GM13976 (cell line): ENCODE measurements around the gene COP1.

Source experiments
- DNase-seq: peaks from one replicate; pipeline ENCODE4 v3.0.0; 2012; ENCODE audit warnings: low spot score
- in situ Hi-C: fragments of 300-500 bp; cut with MboI; formaldehyde crosslinking; loops from one replicate; pipeline ENCODE4 v1.12.0; 2022; ENCODE audit warnings: low sequenced_read_pairs, mixed read lengths, inconsistent platforms; ENCODE audit not compliant: unreplicated experiment
- TF ChIP-seq, protein P1 (sequence below): IDR thresholded peaks from 2 replicates; pipeline ENCODE4 v1.5.1; 2012; ENCODE audit warnings: borderline replicate concordance, mild to moderate bottlenecking; ENCODE audit not compliant: insufficient read depth; ENCODE audit errors: extremely low read depth, missing control alignments, control extremely low read depth

COP1 gene

DNA sequence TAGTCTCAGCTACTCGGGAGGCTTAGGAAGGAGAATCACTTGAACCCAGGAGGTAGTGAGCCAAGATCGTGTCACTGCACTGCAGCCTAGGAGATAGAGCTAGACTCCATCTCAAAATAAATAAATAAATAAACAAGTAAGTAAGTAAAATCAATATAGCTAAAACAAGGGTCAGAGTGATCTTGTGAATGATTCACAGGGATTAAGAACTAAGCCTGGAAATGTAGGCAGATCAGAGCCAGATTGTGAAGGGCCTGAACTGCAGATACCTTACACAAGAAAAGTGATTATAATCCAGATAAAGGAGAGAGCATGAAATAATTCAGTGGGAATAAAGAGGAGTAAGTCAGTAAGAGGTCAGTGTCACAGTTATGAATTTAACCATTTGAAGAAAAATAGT, 41.5 kb downstream of the COP1 start:
- no peak for DNase-seq
- in situ Hi-C loops, result no loop called here
- TF ChIP-seq, protein P1, sequence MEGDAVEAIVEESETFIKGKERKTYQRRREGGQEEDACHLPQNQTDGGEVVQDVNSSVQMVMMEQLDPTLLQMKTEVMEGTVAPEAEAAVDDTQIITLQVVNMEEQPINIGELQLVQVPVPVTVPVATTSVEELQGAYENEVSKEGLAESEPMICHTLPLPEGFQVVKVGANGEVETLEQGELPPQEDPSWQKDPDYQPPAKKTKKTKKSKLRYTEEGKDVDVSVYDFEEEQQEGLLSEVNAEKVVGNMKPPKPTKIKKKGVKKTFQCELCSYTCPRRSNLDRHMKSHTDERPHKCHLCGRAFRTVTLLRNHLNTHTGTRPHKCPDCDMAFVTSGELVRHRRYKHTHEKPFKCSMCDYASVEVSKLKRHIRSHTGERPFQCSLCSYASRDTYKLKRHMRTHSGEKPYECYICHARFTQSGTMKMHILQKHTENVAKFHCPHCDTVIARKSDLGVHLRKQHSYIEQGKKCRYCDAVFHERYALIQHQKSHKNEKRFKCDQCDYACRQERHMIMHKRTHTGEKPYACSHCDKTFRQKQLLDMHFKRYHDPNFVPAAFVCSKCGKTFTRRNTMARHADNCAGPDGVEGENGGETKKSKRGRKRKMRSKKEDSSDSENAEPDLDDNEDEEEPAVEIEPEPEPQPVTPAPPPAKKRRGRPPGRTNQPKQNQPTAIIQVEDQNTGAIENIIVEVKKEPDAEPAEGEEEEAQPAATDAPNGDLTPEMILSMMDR, result no peak

DNA sequence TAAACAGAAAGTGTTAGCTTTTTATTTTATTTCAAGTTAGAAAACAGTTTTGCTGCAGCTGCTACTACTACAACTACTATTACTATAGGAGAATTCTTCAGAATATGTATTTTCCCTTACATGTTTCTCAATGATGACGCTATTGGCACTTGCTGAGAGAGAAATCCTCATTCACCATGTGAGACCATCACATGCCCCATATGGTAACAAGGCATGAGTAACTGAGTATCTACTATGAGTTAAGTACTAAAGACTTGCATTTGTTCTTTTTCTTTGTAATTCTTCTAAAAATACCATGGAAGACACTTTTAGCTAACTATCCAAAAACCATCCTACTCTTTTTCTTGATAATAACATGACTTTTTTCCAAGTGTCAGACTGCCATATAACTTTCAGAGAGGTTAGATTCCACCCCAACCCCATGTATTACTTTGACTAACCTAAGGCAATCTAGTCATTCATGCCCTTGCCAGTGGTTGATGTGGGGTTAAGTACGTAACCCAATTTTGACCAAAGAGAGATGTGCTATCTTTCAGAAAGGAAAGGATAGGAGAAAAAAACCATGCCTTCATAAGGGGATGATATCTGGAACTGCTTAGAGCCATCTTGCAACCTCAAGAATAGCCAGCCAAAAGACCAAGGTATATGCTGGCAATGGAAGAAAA, 42.9 kb downstream of the COP1 start:
- in situ Hi-C loops, result no loop called here
- no peak for DNase-seq
- TF ChIP-seq, protein P1, result no peak

DNA sequence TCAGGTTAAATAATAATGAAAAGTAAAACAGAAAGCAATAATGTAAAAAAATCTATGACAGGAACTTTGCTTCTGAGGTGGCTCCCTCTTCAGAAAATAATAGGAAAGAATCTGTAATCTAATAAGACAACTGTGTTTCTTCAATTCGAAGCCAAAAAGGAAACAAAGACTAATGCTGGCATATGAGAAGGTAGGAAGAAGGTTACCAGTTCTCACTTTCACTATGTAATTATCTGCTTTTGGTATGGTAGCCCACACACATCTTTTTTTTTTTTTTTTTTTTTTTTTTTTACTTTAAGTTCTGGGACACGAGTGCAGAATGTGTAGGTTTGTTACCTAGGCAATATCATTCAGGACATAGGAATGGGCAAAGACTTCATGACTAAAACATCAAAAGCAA, 47.1 kb downstream of the COP1 start:
- in situ Hi-C loops, result no loop called here
- no peak for DNase-seq
- TF ChIP-seq, protein P1, result no peak

DNA sequence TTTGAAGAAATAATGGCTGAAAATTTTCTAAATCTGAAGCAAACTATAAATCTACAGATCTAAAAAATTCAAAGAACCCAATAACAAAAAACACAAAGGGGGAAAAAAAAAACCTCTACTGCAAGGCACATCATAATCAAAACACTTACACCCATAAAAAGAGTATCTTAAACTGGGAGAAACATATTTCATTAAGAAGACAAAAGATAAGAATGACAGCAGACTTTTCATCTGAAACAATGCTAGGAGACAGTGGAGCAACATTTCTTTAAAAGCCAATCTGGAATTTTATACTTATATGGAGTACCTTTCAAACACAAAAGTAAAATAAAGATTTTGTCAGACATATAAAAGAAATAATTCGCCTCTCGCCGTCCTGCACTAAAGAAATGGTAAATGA, 49.1 kb downstream of the COP1 start:
- in situ Hi-C loops, result no loop called here
- DNase-seq, result no peak
- TF ChIP-seq, protein P1, result no peak

DNA sequence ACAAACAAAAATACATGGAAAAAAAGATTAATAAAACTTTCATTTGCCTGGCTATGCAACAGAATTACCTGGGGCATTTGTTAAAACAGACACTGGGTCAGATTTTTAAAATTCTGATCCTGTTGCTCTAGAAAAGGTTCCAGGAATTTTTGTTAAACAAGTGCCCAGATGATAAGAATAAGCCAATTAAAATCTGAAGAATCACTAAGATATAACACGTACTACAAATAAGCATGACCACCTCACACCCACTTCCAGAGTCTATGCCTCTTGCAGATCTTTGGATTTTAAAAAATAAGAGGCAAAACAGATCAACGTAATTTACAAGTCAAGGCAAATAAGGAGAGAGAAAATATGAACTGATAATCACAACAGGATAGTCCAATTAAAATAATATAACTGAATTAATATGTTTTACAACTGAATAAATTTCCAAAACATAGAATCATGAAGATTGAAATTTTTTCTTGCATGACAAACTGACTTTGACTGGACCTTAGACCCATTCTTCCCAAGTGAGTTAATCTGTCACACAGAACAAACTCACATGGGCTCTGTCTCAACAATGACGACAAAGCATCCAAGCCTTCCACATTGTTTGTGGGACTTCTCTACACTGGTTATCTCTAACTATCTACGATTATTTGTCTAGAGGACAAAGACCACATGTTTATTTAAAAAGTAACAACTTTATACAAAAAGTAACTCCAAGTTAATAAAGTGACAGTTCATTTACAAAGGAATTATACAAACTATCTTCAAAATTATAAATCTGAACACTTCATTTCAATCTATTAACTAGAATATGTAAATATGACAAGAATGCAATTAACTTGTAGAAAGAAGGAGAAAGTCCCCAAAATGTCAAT, 56.9 kb downstream of the COP1 start:
- in situ Hi-C loops, result no loop called here
- no peak for DNase-seq
- TF ChIP-seq, protein P1, result no peak

DNA sequence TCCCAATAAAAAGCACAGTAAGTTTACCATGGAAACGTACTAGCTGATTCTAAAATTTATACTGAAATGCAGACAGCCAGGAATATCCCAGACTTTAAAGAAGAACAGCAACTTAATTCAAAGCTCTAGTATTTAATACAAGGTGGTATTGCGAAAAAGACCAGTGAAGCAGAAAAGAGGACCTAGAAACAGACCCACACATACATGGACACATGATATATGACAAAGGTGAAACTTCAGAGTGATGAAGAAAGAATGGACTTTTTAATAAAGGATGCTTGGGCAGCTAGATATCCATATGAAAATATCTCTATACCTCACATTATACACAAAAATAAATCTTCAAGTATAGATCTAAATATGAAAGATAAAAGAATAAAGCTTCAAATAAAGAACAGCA, 62.6 kb downstream of the COP1 start:
- in situ Hi-C loops, result no loop called here
- TF ChIP-seq, protein P1, result no peak

More for the DNA sequence above, 62.6 kb downstream of the COP1 start:
- DNase-seq, result no peak
